Calu3 (cell line): ENCODE results near the gene NECAB3. TPM values are rescaled to one million over a fixed set of nuclear protein-coding genes. Genes with fewer than 3 reads are reported as not detected.
"Not testable (repeated sequence)": the region's sequence is repeated elsewhere in the genome, so short reads cannot be mapped to it uniquely, and the experiment has no call there.

Experiments used
- BruUV-seq: library from RNA; stranded (reverse); fragments of 400-500 nt; replicated peaks from 2 replicates; lab custom pipeline; 2021; lab: Mats Ljungman, UMichigan
- CTCF ChIA-PET: fragments of 300-600 bp; sonication (Branson Sonifier 250); formaldehyde crosslinking; loops from one replicate; lab custom pipeline; 2022; ENCODE audit warnings: antibody characterized with exemption; lab: Charles Lee
- DNase-seq: peaks from one replicate; pipeline ENCODE4 v3.0.0; 2022
- H3K27ac Mint-ChIP-seq: one replicate; pipeline ENCODE4 v1.8.0; 2022; ENCODE audit warnings: mixed read lengths; ENCODE audit not compliant: unreplicated experiment
- H3K27me3 Mint-ChIP-seq: one replicate; pipeline ENCODE4 v1.8.0; 2022; ENCODE audit warnings: mixed read lengths; ENCODE audit not compliant: unreplicated experiment
- H3K36me3 Mint-ChIP-seq: one replicate; pipeline ENCODE4 v1.8.0; 2022; ENCODE audit warnings: mild to moderate bottlenecking, moderate library complexity, mixed read lengths; ENCODE audit not compliant: insufficient read depth, unreplicated experiment
- H3K4me1 Mint-ChIP-seq: one replicate; pipeline ENCODE4 v1.8.0; 2022; ENCODE audit warnings: mild to moderate bottlenecking, low read depth, mixed read lengths; ENCODE audit not compliant: unreplicated experiment
- H3K4me3 Mint-ChIP-seq: one replicate; pipeline ENCODE4 v1.8.0; 2022; ENCODE audit warnings: mild to moderate bottlenecking, low read depth, moderate library complexity, mixed read lengths; ENCODE audit not compliant: unreplicated experiment
- H3K9me3 Mint-ChIP-seq: one replicate; pipeline ENCODE4 v1.8.0; 2022; ENCODE audit warnings: low read depth, mixed read lengths; ENCODE audit not compliant: unreplicated experiment
- CTCF ChIP-seq: fragments of 200-600 bp; IDR thresholded peaks from one replicate; pipeline ENCODE4 v1.8.0; 2022; ENCODE audit warnings: antibody characterized with exemption; ENCODE audit not compliant: unreplicated experiment
- intact Hi-C: fragments of 100-400 bp; cut with micrococcal nuclease; formaldehyde crosslinking; loops from one replicate; pipeline ENCODE4 v1.10.0; 2022; ENCODE audit not compliant: unreplicated experiment
- total RNA-seq: library from RNA; stranded (reverse); gene quantifications from 2 replicates; pipeline ENCODE4 v1.2.3, GENCODE V29; 2022

The NECAB3 gene
- total RNA-seq, 1 experiment from 2014 or later = 80.8 TPM

DNA sequence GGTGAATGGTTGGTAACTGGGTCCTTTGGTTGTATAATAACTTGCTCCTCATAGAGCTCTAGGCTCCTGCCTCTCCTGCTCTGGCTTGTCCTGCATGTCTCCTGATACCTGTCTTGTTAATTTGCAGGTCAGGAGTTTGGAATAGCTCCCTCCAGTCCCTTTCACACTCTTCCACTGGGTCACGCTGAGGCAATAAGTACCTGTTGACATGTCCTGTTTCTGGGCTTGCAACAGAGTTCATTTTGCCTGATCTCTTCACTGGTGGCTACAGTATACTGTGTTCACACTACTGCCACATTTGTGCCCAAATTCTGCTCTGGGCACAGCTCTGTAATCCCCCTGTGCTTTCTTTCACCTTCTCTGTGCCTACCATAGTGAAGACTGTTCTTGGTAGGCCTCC is 37.5 kb downstream of the NECAB3 start:
- Mint-ChIP-seq H3K4me1 (no peaks in the 10 kb centered on the region), H3K27me3 (no peaks in the 10 kb centered on the region), H3K4me3 (no peak overlapping the region), H3K36me3 (peaks cover 5% of the 10 kb centered on the region), H3K9me3 (no peaks in the 10 kb centered on the region), H3K27ac (no peak overlapping the region)
- no TSS peak for BruUV-seq
- DNase-seq = no peak
- CTCF ChIA-PET = no interaction called here
- intact Hi-C loops = no loop called here
- TF ChIP-seq CTCF = no peak

DNA sequence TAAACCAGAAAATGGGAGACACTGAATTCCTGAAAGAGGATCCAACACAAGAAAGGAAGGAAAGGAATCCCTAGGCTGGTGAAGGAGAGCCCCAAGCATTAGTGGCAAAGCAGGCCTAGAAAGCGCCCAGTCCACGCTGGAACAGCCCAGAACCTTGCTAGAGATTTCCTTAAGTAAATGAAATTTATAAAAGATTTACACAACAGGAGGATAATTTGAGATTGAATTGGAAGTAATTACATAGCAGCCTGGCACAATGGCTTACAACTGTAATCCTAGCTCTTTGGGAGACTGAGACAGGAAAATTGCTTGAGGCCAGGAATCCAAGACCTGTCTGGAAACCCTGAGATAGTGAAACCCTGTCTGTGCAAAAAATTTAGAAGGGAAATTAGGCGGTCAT is 38.9 kb downstream of the NECAB3 start:
- Mint-ChIP-seq H3K4me1 (no peaks in the 10 kb centered on the region), H3K27me3 (no peaks in the 10 kb centered on the region), H3K27ac (no peak overlapping the region), H3K9me3 (no peaks in the 10 kb centered on the region), H3K4me3 (no peak overlapping the region), H3K36me3 (peaks cover 10% of the 10 kb centered on the region)
- TF ChIP-seq CTCF = no peak
- no peak for DNase-seq
- intact Hi-C loops = no loop called here
- CTCF ChIA-PET = interaction anchor here (0.7 kb wide), 1 partner anchor 1171 kb away, joined by 4 read pairs; no protein-coding TSS in a partner anchor
- no TSS peak for BruUV-seq

DNA sequence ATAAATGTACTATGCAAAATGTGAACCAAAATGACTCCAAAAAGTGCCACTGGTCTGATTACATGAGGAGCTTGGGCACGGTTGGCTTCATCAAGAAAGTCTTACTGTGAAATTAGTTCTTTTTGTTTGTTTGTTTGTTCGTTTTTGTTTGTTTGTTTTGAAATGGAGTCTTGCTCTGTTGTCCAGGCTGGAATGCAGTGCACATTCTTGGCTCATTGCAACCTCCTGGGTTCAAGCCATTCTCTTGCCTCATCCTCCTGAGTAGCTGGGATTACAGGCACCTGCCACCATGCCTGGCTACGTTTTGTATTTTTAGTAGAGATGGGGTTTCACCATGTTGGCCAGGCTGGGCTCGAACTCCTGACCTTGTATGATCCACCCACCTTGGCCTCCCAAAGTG is 42.3 kb downstream of the NECAB3 start:
- H3K9me3 Mint-ChIP-seq, DNase-seq, H3K4me3 Mint-ChIP-seq, intact Hi-C loops, H3K27ac Mint-ChIP-seq, H3K27me3 Mint-ChIP-seq, H3K4me1 Mint-ChIP-seq, BruUV-seq: not testable (repeated sequence)
- CTCF ChIA-PET = interaction anchor here (1.8 kb wide), 1 partner anchor 12 kb away, joined by 8 read pairs; no protein-coding TSS in a partner anchor
- H3K36me3 Mint-ChIP-seq = peaks cover 11% of the 10 kb centered on the region

DNA sequence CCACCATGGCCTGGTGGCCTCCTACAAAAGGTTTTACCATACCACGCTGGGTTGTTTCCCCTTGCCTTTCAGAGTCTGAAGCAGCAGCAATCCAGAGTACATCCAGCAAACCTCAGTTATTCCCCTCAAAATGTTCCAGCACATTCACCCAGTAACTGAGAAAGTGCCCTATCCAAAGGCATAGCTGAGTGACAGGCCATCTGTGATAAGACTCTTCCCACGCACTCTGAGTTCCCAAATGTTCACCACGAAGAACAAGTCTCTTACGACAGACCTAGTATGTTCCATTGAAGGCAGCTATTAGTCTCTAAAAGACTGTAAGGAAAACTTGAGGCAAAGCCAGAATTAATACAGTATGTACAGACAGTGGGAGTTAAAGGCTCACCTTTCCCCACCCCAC is 43.7 kb downstream of the NECAB3 start:
- TF ChIP-seq CTCF = no peak
- CTCF ChIA-PET = interaction anchor here (1.8 kb wide), 1 partner anchor 11 kb away, joined by 8 read pairs; no protein-coding TSS in a partner anchor
- Mint-ChIP-seq H3K4me3 (no peak overlapping the region), H3K9me3 (no peaks in the 10 kb centered on the region), H3K27me3 (no peaks in the 10 kb centered on the region), H3K27ac (no peak overlapping the region), H3K36me3 (peaks cover 17% of the 10 kb centered on the region), H3K4me1 (no peaks in the 10 kb centered on the region)
- no peak for DNase-seq
- no TSS peak for BruUV-seq
- intact Hi-C loops = no loop called here

DNA sequence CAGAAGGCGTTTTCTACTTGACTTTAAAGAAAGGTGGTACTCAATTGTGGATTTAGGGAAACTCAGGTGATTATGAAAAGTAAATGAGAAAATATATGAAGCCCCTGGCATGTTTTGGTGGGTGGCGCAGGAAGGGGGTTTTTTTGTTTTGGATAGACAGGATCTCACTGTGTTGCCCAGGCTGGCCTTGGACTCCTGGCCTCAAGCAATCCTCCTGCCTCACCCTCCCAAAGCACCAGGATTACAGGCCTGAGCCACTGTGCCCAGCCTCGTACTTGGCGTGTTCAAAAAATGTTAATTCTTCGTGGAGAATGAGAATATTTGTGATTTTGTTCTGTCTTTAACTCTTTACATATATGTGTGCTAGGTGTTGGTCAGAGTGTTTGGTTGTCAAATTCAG is 44.2 kb downstream of the NECAB3 start:
- intact Hi-C loops = no loop called here
- Mint-ChIP-seq H3K4me3 (no peak overlapping the region), H3K9me3 (no peaks in the 10 kb centered on the region), H3K27me3 (no peaks in the 10 kb centered on the region), H3K36me3 (peaks cover 22% of the 10 kb centered on the region), H3K27ac (no peak overlapping the region), H3K4me1 (no peaks in the 10 kb centered on the region)
- CTCF ChIA-PET = interaction anchor here (1.8 kb wide), 1 partner anchor 10 kb away, joined by 8 read pairs; no protein-coding TSS in a partner anchor
- no TSS peak for BruUV-seq
- no peak for DNase-seq
- no peak for TF ChIP-seq CTCF
